ENCODE results near the gene HSPG2. TPM values are rescaled to one million over a fixed set of nuclear protein-coding genes. Genes with fewer than 3 reads are reported as not detected.

Gene HSPG2
- total RNA-seq, 2 donors from 2014 or later: 0.20 TPM; not detected in 1

DNA sequence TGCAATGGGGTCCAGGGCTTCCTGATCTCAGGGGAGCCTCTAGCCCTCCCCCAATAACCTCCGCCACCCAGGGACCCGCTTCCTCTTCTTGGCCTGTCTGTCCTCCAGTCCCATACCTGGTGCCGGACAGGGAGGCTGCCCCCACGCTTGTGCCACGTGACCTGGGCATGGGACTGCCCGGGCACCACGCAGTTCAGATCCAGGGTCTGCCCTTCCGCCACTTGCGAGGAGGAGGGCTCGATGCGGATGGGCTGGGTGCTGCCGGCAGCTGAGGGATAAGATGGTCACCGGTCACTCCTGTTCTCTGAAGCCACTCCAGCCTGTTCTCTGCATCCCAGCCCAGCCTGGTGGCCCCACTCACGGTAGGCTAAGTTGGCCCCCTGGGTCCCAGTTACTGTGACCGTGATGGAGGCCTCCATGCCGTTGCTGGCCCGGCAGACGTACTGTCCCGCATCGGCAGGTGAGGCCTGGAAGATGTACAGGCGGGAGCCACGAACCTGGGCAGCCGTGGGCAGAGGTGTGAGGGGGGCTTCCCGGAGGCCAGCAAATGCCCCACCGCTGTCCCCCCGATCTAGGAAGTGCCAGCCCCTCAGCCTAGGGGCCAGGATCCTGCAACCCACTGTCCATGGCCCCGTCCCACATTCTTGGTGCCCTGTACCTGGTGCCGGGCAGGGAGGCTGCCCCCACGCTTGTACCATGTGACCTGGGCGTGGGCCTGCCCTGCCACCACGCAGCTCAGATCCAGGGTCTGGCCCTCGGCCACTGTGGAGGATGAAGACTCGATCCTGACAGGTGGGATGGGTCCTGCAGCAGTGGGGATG, 85.5 kb downstream of the HSPG2 start:
- H3K27ac Mint-ChIP-seq: no peak overlapping the region
- no peaks in the 10 kb centered on the region for H3K9me3 Mint-ChIP-seq
- H3K4me3 Mint-ChIP-seq: no peak overlapping the region

GRCh38 chr1:21849909-21850576, 87.1 kb downstream of the HSPG2 start:
- Mint-ChIP-seq H3K4me1 (ENCODE audit: low read depth in 2 of 2) (peaks cover 0 to 2% of the 10 kb centered on the region in 2 donors), H3K9me3 (no peaks in the 10 kb centered on the region), H3K27me3 (no peaks in the 10 kb centered on the region), H3K4me3 (no peak overlapping the region), H3K27ac (no peak overlapping the region), H3K36me3 (no peaks in the 10 kb centered on the region)
- no peak for DNase-seq (ENCODE audit: low spot score)
- ATAC-seq: no peak

More for the DNA sequence above, 85.5 kb downstream of the HSPG2 start:
- DNase-seq (ENCODE audit: low spot score): no peak
- no peaks in the 10 kb centered on the region for H3K27me3 Mint-ChIP-seq
- no peaks in the 10 kb centered on the region for H3K36me3 Mint-ChIP-seq
- ATAC-seq: no peak
- peaks cover 0 to 2% of the 10 kb centered on the region in 2 donors for H3K4me1 Mint-ChIP-seq (ENCODE audit: low read depth in 2 of 2)

- Mint-ChIP-seq H3K27me3 (no peaks in the 10 kb centered on the region), H3K4me3 (no peak overlapping the region), H3K9me3 (no peaks in the 10 kb centered on the region), H3K27ac (no peak overlapping the region), H3K4me1 (ENCODE audit: low read depth in 2 of 2) (no peaks in the 10 kb centered on the region), H3K36me3 (no peaks in the 10 kb centered on the region)
- ATAC-seq: no peak
- no peak for DNase-seq (ENCODE audit: low spot score)
Measured at GRCh38 chr1:21848524-21849174, 88.5 kb downstream of the HSPG2 start.

DNA sequence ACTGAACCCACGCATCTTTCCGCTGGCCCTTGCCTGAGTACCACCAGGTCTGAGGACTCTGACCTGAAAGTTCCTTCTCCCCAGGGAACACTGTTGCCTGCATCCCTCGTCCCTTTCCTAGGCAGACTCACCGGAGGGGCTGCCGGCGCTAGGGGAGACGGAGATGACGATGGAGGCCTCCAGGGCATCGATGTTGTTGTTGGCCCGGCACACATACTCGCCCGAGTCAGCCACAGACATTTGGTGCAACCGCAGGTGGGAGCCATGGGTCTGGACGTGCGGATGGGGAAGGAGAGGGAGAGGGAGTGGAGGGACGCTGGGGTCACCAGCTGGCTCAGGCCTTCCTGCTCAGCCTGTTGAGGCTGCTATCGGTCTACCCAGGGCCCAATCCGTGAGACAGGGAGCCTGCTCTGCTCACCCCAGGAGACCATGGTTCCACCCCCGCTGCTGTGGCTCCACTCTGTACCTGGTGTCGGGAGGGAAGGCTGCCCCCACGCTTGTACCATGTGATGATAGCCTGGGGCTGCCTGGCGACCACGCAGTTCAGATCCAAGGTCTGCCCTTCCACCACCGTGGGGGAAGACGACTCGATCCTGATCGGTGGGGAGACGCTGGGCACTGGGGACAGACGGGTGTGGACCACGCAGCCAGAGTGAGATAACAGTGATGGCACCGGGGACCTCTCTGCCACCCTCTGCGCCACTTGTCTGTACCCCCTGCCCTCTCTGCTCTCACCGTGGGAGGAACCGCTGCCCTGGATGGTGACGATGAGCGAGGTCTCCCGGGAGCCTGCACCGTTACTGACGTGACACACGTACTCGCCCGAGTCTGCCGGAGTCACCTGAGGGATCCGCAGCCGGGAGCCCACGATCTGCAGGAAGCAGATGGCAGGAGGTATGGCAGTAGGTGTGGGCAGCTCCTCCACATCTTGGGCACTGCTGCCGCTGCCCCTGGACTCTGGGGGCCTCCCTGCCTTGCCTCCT, 89.6 kb downstream of the HSPG2 start:
- Mint-ChIP-seq H3K27ac (no peak overlapping the region), H3K4me3 (no peak overlapping the region), H3K4me1 (ENCODE audit: low read depth in 2 of 2) (no peaks in the 10 kb centered on the region), H3K9me3 (no peaks in the 10 kb centered on the region), H3K36me3 (no peaks in the 10 kb centered on the region), H3K27me3 (no peaks in the 10 kb centered on the region)
- DNase-seq (ENCODE audit: low spot score): no peak
- ATAC-seq: peak in 1 of 2 donors; percentile 45

DNA sequence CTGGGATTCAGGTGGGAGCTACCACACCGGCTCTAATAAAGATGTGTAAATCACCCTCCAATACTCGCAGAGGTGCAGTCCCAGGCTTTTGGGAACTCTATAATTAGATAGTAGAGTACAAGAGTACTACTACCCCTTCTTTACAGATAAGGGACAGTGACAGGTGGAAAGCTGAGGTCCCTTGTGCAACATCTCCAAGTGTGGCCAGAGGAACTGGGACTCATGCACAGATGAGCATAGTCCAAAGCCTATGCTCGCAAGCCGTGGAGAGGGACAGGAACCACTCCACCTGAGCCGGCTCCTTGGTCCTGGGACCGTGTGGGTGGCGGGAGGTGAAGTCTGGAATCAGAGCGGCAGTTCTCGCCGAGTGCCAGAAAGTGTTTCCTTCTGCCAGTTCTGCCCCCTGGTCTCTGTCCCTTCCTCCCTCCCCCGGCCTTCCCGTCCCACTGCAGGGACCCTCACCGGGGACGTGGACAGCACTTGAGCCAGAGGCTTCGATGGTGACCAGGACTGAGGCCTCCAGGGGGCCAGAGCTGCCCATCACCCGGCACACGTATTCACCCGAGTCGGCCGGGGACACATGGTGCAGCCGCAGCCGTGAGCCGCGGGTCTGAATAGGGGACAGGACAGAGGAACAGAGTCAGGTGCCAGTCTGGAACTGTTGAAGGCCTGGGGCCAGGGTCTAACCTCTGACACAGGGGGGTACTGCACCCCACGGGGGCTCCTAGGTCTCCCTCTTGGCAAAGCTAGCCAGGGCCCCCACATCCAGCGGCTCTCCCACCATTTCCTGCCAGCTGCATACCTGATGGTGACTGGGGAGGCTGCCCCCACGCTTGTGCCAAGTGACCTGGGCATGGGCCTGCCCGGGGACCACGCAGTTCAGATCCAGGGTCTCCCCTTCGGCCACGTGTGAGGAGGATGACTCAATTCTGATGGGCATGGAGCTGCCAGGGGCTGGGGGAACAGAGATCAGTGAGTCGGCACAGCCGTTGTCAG, 91.2 kb downstream of the HSPG2 start:
- Mint-ChIP-seq H3K9me3 (no peaks in the 10 kb centered on the region), H3K4me1 (ENCODE audit: low read depth in 2 of 2) (no peaks in the 10 kb centered on the region), H3K36me3 (no peaks in the 10 kb centered on the region), H3K27ac (no peak overlapping the region), H3K27me3 (no peaks in the 10 kb centered on the region), H3K4me3 (no peak overlapping the region)
- DNase-seq (ENCODE audit: low spot score): no peak
- no peak for ATAC-seq

- no peaks in the 10 kb centered on the region for H3K4me1 Mint-ChIP-seq (ENCODE audit: low read depth in 2 of 2)
- DNase-seq (ENCODE audit: low spot score): no peak
- H3K4me3 Mint-ChIP-seq: no peak overlapping the region
- H3K27ac Mint-ChIP-seq: no peak overlapping the region
- no peak for ATAC-seq
- H3K36me3 Mint-ChIP-seq: no peaks in the 10 kb centered on the region
- H3K9me3 Mint-ChIP-seq: no peaks in the 10 kb centered on the region
- H3K27me3 Mint-ChIP-seq: no peaks in the 10 kb centered on the region
Measured at GRCh38 chr1:21843996-21844395, 93.1 kb downstream of the HSPG2 start.

DNA sequence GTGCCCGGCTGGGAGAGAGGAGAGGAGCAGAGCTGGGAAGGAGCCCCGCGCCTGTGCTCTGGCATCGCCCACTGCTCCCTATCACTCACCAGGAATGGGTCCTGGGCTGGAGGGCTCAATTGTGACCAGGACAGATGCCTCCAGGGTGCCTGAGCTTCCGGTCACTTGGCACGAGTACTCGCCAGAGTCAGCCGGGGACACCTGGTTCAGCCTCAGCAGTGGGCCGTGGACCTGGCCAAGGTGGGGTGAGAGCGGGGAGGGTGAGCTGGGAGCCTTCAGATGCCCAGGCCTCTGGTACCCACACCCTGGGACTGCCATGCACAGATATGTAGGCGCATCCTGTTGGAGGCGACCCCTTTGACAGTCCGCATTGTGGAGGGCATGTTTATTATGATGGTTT, 93.9 kb downstream of the HSPG2 start:
- ATAC-seq: no peak

GRCh38 chr1:21842606-21843162, 94.4 kb downstream of the HSPG2 start:
- H3K4me1 Mint-ChIP-seq (ENCODE audit: low read depth in 2 of 2): no peaks in the 10 kb centered on the region
- H3K4me3 Mint-ChIP-seq: no peak overlapping the region
- H3K27me3 Mint-ChIP-seq: no peaks in the 10 kb centered on the region
- ATAC-seq: no peak
- no peaks in the 10 kb centered on the region for H3K9me3 Mint-ChIP-seq
- DNase-seq (ENCODE audit: low spot score): no peak
- H3K27ac Mint-ChIP-seq: no peak overlapping the region
- no peaks in the 10 kb centered on the region for H3K36me3 Mint-ChIP-seq

More for the DNA sequence above, 93.9 kb downstream of the HSPG2 start:
- Mint-ChIP-seq H3K27me3 (no peaks in the 10 kb centered on the region), H3K4me1 (ENCODE audit: low read depth in 2 of 2) (no peaks in the 10 kb centered on the region), H3K27ac (no peak overlapping the region), H3K4me3 (no peak overlapping the region), H3K9me3 (no peaks in the 10 kb centered on the region), H3K36me3 (no peaks in the 10 kb centered on the region)
- no peak for DNase-seq (ENCODE audit: low spot score)

DNA sequence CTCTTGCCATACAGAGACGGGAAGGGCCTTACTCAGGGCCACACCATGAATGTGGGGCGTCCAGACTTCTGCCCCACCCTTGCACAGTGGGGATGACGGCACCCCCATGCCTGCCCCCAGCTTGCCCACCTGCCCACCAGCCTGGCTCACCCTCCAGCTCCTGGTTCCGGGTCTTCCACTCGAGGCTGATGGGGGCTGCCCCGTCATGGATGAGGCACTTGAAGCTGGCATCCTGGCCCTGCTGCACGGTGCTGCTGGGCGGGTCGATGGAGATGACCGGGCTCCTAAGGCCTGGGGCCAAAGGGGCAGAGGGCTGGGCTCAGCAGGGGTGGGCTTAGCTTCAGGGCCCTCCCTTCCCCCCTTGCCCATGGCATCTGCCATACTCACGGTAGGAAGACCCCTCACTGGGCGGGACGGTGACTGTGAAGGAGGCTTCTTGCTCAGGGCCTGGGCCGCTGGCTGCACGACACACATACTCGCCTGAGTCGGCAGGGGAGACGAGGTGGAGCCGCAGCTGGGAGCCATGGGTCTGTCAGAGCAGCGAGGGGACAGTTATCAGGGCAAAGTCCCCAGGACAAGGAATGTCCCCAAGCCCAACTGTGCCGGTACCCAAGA, 95.2 kb downstream of the HSPG2 start:
- no peaks in the 10 kb centered on the region for H3K27me3 Mint-ChIP-seq
- no peak overlapping the region for H3K4me3 Mint-ChIP-seq
- H3K4me1 Mint-ChIP-seq (ENCODE audit: low read depth in 2 of 2): no peaks in the 10 kb centered on the region
- H3K9me3 Mint-ChIP-seq: no peaks in the 10 kb centered on the region
- DNase-seq (ENCODE audit: low spot score): no peak
- ATAC-seq: no peak
- no peaks in the 10 kb centered on the region for H3K36me3 Mint-ChIP-seq
- no peak overlapping the region for H3K27ac Mint-ChIP-seq

- DNase-seq (ENCODE audit: low spot score) (no peak), ATAC-seq (no peak)
- no peaks in the 10 kb centered on the region for H3K4me1 Mint-ChIP-seq (ENCODE audit: low read depth in 2 of 2)
- no peaks in the 10 kb centered on the region for H3K27me3 Mint-ChIP-seq
- no peak overlapping the region for H3K27ac Mint-ChIP-seq
- H3K36me3 Mint-ChIP-seq: no peaks in the 10 kb centered on the region
- no peaks in the 10 kb centered on the region for H3K9me3 Mint-ChIP-seq
- no peak overlapping the region for H3K4me3 Mint-ChIP-seq
Measured at GRCh38 chr1:21840981-21841380, 96.1 kb downstream of the HSPG2 start.

DNA sequence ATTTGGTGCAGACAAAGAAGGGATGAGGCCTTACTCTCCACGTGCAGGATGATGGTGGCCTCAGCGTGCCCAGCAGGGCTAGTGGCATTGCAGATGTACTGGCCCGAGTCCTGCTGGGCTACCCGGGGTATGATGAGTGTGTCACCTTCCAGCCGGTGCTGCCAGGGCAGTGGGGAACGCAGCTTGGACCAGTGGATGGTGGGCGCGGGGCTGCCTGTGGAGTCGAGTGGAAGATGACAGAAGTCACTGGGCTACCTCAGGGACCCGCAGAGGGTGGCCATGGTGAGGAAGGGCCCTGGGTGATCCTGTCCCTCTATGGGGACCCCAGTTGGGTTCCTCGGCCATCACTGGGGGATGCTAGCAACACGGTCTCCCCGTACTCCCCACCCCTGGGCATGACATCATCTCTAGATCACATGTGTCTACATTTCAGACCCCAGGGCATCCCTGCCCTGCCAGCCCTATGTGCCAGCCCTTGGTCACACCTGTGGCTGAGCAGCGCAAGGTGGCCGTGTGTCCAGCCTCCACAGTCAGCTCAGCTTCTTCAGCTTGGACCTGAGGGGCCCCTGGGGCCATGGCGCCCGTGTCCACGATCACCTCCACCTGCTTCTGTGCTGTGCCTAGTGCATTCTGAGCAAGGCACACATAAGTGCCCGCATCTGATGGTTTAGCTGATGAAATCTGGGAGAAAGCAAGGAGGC, 97.6 kb downstream of the HSPG2 start:
- no peak overlapping the region for H3K27ac Mint-ChIP-seq
- H3K4me1 Mint-ChIP-seq (ENCODE audit: low read depth in 2 of 2): no peaks in the 10 kb centered on the region
- ATAC-seq (no peak), DNase-seq (ENCODE audit: low spot score) (no peak)
- H3K9me3 Mint-ChIP-seq: no peaks in the 10 kb centered on the region
- no peak overlapping the region for H3K4me3 Mint-ChIP-seq
- no peaks in the 10 kb centered on the region for H3K36me3 Mint-ChIP-seq
- no peaks in the 10 kb centered on the region for H3K27me3 Mint-ChIP-seq
